Hippocampal formation (tissue), 2 donors: ENCODE results near the gene SDC3.
"Not testable (repeated sequence)": the region's sequence is repeated elsewhere in the genome, so short reads cannot be mapped to it uniquely, and the experiment has no call there.

Source experiments
- DNase-seq, 2 donors: peaks; one replicate each; lab custom pipeline; 2025; lab: John Stamatoyannopoulos, UW

SDC3 gene

GRCh38 chr1:30874176-30874575 lies 34.4 kb downstream of the SDC3 start:
- DNase-seq = no peak

- no peak for DNase-seq
Measured at GRCh38 chr1:30872948-30873263, 35.7 kb downstream of the SDC3 start.

- DNase-seq = no peak
Measured at GRCh38 chr1:30872033-30872947, 36.3 kb downstream of the SDC3 start.

GRCh38 chr1:30871276-30871871 lies 37.2 kb downstream of the SDC3 start:
- no peak for DNase-seq

GRCh38 chr1:30870656-30871055 lies 37.9 kb downstream of the SDC3 start:
- no peak for DNase-seq

- no peak for DNase-seq
Measured at GRCh38 chr1:30870035-30870434, 38.5 kb downstream of the SDC3 start.

GRCh38 chr1:30868833-30869435 lies 39.6 kb downstream of the SDC3 start:
- no peak for DNase-seq

- DNase-seq = not testable (repeated sequence)
Measured at GRCh38 chr1:30868057-30868456, 40.5 kb downstream of the SDC3 start.

- no peak for DNase-seq
Measured at GRCh38 chr1:30867537-30867936, 41.0 kb downstream of the SDC3 start.

- no peak for DNase-seq
Measured at GRCh38 chr1:30866594-30866993, 42.0 kb downstream of the SDC3 start.

GRCh38 chr1:30864681-30865080 lies 43.9 kb downstream of the SDC3 start:
- DNase-seq = no peak

- no peak for DNase-seq
Measured at GRCh38 chr1:30863858-30864604, 44.5 kb downstream of the SDC3 start.

GRCh38 chr1:30860320-30860652 lies 48.3 kb downstream of the SDC3 start:
- no peak for DNase-seq

GRCh38 chr1:30857964-30858363 lies 50.6 kb downstream of the SDC3 start:
- DNase-seq = no peak

- DNase-seq = no peak
Measured at GRCh38 chr1:30857062-30857461, 51.5 kb downstream of the SDC3 start.

- DNase-seq = no peak
Measured at GRCh38 chr1:30856260-30856790, 52.2 kb downstream of the SDC3 start.

- DNase-seq = no peak
Measured at GRCh38 chr1:30855686-30856259, 52.8 kb downstream of the SDC3 start.

GRCh38 chr1:30853350-30853749 lies 55.2 kb downstream of the SDC3 start:
- no peak for DNase-seq

- DNase-seq = no peak
Measured at GRCh38 chr1:30852026-30852425, 56.5 kb downstream of the SDC3 start.

GRCh38 chr1:30851286-30851685 lies 57.3 kb downstream of the SDC3 start:
- no peak for DNase-seq

GRCh38 chr1:30850607-30851006 lies 58.0 kb downstream of the SDC3 start:
- DNase-seq = no peak

GRCh38 chr1:30848130-30848529 lies 60.4 kb downstream of the SDC3 start:
- DNase-seq = no peak
